GM18505 (cell line): Measurements from ENCODE around the gene ELOF1.
"Not testable (repeated sequence)": the region's sequence is repeated elsewhere in the genome, so short reads cannot be mapped to it uniquely, and the experiment has no call there.

Experiments used
- ATAC-seq: cut with Tn5 transposase; IDR thresholded peaks from one replicate; pipeline ENCODE4 v1.9.1; 2021; ENCODE audit not compliant: unreplicated experiment
- POLR2A ChIP-seq: IDR thresholded peaks from 4 replicates; pipeline ENCODE4 v1.6.1; 2011; ENCODE audit warnings: borderline replicate concordance; ENCODE audit not compliant: insufficient read depth, insufficient read length; ENCODE audit errors: extremely low read depth

The ELOF1 gene

DNA sequence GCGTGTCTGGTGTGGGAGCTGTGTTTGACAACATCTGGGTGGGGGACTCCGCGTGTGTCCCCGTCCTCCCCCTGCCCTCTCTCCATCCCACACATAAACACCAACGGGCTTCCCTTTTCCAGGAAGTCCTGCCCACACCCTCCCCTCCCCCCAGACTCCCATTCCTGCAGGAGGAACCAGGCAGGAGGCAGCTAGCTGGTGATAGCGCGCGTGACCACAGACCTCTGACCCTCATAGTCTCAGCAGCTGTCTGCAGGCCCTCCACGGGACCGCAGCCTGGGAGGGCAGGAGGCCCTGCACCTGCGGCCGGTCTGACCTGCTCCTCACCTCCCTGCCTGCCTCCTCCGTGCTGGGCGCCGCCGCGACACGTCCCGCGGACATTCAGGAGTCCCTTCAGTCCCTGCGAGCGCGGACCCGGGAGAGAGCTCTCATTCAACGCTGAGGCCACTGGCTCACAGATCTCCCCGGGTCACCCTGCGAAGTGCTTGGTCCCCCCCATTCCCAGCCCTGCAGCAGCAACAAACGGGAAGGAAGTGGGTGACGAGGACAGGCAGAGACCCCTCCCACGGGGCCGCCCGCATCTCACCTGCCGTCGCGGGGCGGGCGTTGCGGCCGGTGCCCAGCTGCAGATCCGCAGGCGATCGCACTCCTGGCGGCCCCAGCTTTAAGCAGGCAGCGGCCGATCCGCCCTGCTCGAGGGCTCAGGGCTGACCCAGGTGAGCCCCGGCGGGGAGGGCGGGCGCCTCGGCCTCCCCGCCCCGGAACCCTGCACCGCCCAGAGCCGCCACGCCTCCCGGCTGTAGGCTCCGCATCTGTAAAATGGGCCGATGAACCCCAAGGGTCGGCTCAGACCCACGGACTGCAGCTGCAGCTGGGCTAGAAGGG lies 19.5 kb upstream of the ELOF1 start:
- no peak for ATAC-seq
- TF ChIP-seq POLR2A = peak; percentile 57

DNA sequence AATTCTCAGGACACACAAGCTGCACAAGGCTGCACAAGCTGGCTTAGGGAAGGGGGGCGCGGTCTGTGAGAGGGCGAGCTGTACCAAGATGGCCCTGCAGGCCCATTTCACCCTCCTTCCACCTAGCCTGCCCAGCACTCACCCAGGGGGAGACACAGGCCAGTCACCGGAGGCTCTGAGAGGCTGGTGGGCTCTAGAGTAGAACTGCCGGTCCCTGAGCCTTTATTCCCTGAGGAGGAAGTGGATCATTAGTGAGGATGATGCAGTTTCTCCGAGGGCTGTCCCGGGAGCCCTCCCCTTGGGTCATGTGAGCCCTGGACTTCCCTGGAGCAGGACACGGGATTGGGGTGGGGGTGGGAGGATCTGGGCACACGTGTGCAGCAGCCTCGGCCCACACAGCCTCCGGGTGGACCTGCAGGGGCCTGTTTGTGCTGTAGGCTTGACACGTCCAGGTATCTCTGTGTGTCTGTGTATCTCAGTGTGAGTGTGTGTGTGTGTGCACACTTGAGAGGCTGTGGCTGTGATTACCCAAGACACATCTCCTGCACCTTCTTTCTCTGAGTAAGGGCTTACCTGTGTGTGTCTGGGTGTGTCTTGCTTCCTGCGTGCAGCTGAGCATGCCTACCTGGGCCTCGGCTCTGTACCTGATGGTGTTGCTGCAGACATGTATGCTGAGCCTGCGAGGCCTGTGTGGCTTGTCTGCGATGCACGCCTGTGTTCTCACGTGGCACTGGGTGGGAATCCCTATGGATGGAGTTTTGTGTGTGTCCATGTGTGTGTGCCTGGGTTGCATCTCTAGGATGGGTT lies 18.6 kb upstream of the ELOF1 start, which contains the start of gene ACP5:
Gene ACP5 (minus strand): TSS at position 195 of the 807 bp plus-strand sequence. CDS start 328 bp downstream, outside the sequence.
- no peak for TF ChIP-seq POLR2A
- no peak for ATAC-seq

DNA sequence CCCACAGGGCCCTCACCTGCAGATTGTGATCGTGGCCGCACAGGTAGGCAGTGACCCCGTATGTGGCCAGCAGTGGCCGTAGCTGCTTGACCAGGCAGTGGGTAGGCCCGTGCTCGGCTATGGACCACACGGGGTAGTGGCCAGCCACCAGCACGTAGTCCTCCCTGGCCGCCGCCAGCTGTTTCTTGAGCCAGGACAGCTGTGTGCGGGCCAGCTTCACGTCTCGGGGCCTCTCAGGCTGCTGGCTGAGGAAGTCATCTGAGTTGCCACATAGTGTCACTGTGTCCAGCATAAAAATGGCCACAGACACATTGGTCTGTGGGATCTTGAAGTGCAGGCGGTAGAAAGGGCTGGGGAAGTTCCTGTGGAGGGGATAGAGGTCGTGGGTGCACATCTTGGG lies 17.2 kb upstream of the ELOF1 start:
- TF ChIP-seq POLR2A = no peak
- no peak for ATAC-seq

DNA sequence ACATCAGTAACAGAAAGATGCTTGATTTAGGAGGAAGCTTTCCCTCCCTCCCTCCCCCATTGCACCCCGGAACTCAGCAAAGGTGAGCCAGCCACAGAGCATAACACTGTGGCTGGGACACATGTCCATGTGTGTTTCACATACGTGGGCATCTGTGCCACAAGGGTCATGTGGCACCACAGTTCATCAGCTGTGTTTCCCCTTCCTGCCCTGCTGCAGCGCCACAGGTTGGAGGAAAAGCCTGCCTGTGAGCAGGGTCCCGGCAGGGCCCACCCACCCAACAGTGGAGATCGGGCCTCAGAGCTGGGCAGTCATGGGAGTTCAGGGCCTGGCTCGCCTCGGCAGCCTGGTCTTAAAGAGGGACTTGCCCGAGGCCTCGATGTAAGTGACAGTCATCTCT lies 15.7 kb upstream of the ELOF1 start:
- TF ChIP-seq POLR2A = no peak
- no peak for ATAC-seq

DNA sequence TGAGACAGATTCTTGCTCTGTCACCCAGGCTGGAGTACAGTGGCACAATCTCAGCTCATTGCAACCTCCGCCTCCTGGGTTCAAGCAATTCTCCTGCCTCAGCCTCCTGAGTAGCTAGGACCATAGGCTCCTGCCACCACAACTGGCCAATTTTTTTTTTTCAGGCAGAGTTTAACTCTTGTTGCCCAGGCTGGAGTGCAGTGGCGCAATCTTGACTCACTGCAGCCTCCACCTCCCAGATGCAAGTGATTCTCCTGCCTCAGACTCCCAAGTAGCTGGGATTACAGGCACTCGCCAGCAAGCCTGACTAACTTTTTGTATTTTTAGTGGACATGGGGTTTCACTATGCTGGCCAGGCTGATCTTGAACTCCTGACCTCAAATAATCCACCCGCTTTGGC lies 14.7 kb upstream of the ELOF1 start:
- ATAC-seq = not testable (repeated sequence)

DNA sequence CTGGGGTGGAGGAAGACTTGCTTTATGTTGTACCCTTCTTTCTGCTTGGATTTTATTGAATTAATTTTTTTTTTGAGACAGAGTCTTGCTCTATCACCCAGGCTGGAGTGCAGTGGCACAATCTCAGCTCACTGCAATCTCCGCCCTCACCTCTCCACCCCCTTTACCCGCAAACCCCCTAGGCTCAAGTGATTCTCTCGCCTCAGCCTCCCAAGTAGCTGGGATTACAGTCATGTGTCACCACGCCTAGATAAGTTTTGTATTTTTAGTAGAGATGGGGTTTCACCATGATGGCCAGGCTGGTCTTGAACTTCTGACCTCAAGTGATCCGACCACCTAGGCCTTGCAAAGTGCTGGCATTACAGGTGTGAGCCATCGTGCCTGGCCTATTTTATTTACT lies 14.3 kb upstream of the ELOF1 start:
- not testable (repeated sequence) for ATAC-seq

DNA sequence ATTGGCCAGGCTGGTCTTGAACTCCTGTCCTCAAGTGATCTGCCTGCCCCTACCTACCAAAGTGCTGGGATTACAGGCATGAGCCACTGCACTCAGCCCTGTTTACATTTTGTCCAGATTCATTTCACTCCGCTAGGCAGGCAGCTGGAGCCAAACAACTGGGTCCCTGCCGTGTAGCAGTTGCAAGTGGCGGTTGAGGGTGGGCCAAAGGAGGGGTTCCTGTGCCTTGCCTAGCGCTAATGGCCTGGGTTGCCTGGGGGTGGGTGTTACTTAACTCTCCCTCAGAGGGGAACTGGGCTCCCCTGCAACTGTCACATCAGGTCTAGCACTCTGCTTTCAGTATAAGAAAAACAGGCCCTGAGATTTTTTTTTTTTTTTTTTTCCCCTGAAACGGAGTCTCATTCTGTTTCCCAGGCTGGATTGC lies 11.0 kb upstream of the ELOF1 start:
- no peak for ATAC-seq
- no peak for TF ChIP-seq POLR2A

DNA sequence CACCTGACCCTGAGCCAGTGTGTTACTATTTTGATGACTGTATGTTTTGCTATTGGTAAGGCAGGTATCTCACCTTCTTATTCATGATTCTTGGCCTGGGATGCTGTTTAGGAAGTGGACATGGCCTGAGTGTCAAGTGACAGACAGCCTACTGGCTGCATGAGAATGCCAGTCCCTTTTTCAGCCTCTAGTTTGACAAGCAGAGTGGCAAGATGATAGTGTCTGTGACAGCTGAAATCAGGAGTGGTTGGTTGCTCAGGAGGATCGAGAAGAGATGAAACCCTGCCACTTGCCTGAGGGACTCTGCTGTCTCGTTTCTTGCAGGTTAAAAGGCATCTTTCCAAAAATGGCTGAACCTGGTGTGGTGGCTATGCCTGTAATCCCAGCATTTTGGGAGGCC lies 7.1 kb upstream of the ELOF1 start:
- no peak for TF ChIP-seq POLR2A
- ATAC-seq = no peak

DNA sequence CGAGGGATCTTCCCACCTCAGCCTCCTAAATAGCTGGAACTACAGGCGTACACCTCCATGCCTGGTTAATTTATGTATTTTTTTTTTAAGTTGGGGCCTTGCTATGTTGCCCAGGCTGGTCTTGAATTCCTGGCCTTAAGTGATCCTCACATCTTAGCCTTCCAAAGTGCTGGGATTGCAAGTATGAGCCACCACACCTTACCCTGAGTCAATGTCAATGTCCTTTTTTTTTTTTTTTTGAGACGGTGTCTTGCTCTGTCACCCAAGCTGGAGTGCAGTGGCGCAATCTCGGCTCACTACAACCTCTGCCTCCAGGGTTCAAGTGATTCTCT lies 6.6 kb upstream of the ELOF1 start:
- ATAC-seq = not testable (repeated sequence)

DNA sequence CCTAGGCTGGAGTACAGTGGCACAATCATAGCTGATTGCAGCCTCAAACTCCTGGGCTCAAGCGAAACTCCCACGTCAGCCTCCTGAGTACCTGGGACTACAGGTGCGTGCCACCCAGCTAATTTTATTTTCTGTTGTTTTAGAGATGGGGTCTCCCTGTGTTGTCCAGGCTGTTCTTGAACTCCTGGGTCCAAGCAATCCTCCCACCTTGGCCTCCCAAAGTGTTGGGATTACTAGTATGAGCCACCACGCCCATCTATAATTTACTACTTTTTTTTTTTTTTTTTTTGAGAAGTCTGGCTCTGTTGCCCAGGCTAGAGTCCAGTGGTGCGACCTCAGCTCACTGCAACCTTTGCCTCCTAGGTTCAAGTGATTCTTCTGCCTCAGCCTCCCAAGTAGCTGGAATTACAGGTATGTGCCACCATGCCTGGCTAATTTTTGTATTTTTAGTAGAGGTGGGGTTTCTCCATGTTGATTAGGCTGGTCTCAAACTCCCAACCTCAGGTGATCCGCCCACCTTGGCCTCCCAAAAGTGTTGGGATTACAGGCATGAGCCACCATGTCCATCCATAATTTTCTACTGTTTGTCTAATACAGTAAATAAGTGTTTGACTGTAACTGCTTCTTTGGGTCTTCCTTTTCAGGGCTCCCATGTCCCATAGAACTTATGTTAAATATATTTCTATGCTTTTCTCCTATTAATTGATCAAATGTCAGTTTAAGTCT lies 5.2 kb upstream of the ELOF1 start:
- not testable (repeated sequence) for ATAC-seq

DNA sequence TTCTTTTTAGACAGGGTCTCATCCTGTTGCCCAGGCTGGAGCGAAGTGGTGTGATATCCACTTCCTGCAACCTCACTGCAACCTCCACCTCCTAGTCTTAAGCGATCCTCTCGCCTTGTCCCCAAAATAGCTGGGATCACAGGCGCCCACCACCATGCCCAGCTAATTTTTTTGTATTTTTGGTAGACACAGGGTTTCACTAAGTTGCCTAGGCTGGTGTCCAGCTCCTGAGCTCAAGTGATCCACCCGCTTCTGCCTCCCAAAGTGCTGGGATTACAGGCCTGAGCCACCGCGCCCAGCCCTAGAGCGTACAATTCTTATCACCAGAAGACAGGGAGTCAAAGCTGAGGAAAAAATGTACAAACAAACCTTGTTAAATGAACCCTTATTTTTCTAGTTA lies 4.5 kb upstream of the ELOF1 start:
- no peak for ATAC-seq
- TF ChIP-seq POLR2A = no peak

DNA sequence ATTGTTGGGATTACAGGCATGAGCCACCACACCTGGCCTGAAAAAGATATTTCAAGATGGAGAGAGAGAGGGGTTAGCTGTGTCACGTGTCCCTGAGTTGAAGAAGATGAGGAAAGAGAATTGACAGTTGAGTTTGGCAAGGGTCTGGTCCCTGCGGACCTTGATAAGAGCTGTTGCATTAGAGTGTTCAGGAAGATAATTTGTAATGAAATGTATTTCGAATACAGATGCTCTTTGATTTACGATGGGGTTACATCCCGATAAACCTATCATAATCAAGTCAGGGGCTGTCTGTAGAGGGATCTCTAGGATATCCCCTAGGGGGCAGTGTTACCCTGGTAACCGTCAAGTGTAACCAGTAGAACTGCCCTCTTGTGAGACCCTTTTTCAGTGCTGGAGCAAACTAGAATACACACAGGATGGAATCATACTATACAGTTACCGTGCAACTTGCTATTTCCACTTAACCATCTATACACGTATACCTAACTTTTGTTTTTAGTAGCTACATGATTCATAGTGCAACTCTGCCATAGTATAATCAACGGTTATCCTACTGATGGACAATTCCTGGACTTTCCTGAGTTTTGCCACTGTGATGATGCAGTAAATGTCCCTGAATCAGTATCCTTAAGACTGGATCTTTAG lies 1.5 kb upstream of the ELOF1 start:
- ATAC-seq = no peak

DNA sequence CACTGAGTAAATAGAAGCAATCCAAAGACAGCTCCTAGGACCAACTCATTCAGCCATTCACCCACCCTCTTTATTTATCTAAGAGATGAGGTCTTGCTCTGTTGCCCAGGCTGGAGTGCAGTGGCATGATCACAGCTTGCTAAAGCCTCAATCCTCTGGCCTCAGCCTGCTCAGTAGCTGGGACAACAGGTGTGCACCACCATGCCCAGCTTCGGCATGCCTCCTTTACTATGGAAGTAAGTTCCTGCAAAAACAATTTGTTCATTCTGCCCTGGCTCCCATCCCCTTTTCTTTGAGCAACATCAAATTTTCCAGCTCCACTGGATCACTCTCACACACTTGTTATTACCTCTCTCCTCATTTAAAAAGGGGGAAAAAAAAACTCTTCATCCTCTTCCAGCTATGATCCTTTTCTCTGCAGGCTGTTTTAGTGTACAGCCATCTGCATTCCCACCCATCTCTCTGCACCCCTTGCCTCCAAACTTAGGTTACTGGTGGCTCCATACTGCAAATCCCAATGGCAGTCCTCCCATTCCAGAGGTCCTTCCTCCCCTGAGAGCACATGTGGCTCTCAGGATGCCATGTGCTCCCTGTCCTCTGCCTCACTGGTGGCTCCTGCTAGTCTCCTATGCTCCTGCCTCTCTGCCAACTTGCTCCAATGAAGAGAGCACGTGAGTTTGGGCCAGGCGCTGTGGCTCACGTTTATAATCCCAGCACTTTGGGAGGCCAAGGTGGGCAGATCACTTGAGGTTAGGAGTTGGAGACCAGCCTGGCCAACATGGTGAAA lies 2.2 kb downstream of the ELOF1 start:
- no peak for TF ChIP-seq POLR2A
- no peak for ATAC-seq

More for the DNA sequence above, 1.5 kb upstream of the ELOF1 start:
- peak; percentile 17 for TF ChIP-seq POLR2A
